Amygdala (tissue), 56 donors: Measurements from ENCODE around the gene DHRS13.
"Not testable (repeated sequence)": the region's sequence is repeated elsewhere in the genome, so short reads cannot be mapped to it uniquely, and the experiment has no call there.

Experiments
- DNase-seq, 56 donors: peaks; one replicate each; lab custom pipeline; 2025; lab: John Stamatoyannopoulos, UW

The DHRS13 gene

DNA sequence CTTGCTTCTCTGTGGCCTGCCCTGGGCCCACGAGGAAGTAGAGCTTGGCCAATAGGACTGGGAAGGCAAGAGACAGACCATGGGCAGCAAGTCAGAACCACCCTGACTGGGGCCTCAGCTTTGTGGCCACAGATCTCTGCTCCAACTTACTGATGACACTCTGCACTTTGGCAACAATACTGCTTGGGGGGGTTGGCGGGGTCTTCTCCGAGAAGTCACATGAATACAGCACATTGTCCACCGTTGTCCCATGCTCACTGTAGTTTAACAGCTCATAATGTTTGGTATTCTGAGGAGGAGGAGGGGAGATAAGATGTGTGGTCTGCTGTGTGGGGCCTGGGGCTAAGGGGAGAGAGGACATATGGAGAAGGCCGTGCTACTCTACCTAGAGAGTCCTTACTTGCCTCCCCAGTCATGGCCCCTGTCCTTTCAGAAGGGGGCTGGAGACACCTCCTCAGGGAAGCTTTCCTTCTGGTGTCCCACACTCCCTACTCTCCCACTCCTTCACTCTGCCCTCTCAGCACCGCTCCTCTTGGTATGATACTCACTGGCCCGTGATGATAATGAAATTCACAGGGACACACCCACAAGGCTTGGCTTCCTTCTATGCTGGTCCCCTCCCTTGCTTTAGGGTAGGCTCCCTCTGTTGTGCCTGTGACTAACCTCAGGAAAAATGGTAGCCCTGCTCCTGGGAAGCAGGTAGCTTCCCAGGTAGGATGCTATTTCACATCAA is 4.0 kb upstream of the DHRS13 start:
- peak in 8 of 56 donors; percentile 27 to 57 (median 40) for DNase-seq

DNA sequence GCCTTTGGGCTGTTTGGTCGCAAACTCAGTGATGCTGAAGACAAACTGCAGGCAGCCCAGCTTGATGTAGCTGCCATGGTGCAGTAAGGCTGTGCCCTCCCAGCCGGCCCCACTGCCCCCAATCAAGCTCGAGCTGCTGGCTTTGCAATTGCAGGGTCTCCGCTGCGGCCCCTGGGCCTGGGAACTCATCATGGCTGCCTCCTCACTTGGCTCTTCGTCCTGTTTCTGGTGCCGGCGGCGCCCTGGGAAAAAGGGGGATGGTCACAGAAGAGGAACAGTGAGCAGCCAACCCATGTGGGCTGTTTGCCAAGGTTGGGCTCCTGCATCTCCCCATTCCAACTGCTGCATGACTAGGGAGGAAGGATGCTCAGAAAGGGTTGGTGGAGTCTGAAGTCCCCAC is 3.4 kb upstream of the DHRS13 start:
- DNase-seq = peak in 10 of 56 donors; percentile 15 to 57 (median 28)

DNA sequence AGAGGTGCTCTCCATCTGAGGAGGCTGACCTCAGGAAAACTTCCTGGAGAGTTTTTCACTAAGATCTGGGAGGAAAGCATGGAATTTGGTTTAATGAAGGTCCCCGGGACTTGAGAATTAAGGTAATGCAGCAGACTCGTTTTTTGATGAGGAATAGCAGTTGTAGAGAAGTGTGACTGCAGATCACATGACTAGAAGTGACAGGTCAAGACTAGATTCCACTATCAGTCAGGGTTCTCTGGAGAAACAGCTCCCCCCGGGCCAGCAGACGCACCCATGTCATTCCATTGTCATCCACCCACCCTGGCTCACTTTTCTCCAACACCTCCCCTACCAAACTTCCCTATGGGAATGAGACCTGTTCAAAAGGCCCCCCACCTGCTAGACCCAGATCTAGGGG is 1.9 kb upstream of the DHRS13 start:
- no peak for DNase-seq

DNA sequence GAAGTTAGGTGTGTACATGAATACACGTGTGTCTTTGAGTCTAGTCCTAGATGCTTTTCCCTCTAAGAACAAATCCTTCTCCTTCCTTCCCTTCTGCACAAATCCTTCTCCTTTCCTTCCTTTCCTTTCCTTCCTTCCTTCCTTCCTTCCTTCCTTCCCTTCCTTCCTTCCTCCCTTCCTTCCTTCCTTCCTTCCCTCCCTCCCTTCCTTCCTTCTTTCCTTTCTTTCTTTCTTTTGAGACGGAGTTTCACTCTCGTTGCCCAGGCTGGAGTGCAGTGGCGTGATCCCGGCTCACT is 615 bp upstream of the DHRS13 start:
- DNase-seq = not testable (repeated sequence)

DNA sequence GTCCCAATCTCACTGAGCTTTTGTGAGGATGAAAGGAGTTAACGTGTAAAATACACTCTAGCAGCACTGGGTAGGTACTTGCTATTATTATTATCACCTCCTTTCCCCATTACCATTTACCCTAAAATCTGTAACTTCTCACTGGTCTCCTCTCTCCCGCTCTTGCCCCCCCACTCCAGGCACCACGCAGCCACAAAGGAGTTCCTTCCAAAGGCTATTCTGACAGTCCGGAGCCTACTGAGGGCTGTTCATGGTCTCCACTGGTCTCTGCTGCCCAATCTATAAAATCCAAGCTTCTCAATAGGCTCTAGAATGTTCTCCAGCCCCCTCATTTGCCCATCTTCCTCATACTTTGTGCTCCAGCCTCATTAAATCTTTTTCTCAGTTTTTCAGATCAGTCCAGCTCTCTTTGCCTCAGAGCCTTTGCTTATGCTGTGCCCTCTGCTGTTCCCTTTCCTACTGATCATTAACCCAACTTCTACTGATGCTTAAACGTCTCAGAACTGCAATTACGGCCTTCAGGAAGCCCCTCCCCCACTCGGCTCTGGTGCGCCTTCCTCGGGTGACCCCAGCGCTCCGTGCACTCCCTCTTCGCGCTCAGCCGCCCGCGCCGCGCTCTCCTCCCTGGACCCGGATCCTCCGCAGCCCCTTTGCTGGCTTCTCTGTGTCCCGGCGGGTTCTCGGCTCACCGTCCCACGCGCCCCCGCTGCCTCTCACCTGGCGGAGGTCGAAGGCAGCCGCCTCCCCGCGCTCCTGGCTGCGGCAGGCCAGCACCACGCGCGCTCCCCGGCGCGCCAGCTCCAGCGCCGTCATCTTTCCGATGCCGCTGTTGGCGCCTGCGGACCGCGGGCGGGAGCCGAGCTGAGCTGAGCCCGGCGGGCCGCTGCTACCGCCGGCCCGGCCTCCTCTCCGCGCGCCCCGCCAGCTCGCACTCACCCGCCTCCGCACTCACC is 737 bp downstream of the DHRS13 start:
- DNase-seq = peak in 6 of 56 donors; percentile 26 to 66 (median 58)

DNA sequence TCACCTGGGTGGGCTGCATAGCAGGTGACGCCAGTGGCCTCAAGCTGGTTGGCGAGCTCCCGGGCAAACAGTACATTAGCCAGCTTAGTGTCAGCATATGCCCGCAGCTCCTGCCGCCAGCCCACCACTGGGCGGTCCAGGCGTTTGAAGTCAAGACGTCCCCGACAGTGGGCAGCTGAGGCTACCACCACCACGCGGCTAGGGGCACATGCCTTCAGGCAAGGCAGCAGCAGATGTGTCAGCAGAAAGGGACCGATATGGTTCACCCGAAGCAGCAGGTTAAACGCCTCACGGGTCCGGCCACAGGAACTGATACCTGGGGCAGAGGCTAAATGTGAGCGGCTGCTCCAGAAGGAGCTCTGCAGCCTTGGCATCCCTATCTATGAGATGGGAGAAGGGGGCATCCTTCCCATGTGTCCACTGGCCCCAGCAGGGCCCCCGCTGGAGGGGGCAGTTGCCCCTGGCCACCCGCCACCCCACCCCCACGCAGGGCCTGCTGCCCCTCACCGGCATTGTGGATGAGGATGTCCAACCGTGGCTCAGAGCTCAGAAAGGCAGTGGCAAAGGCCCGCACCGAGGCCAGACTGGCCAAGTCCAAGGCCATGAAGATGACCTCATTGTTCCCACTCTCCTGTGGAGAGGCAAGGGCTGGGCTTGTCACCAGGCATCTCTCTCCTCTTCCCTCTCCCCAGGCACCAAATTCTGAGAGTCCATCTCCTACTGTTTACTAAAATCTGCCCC is 1.7 kb downstream of the DHRS13 start:
- no peak for DNase-seq

DNA sequence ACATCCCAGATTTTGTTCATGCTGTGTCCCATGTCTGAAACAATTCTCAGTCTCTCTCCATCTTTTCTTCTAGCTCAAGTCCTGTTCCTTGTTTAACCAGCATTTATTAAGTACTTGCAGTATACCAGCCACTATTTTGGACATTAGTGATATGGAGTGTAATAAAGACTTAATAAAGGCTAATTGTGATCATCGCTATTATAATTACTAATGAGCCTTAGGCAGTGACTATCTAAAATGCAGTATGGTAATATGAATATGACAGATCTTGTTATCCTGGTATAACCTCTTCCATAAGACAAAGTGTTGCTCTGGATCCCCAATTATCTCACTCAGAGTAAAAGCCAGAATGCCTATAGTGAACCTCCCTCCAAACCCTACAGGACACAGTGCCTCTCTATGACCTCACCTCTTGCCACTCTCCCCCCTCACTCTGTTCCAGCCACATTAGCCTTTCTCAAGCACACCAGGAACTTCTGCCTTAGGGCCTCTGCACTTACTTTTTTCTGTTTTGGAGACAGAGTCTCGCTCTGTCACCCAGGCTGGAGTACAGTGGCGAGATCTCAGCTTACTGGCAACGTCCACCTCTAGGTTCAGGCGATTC is 3.6 kb downstream of the DHRS13 start:
- no peak for DNase-seq

DNA sequence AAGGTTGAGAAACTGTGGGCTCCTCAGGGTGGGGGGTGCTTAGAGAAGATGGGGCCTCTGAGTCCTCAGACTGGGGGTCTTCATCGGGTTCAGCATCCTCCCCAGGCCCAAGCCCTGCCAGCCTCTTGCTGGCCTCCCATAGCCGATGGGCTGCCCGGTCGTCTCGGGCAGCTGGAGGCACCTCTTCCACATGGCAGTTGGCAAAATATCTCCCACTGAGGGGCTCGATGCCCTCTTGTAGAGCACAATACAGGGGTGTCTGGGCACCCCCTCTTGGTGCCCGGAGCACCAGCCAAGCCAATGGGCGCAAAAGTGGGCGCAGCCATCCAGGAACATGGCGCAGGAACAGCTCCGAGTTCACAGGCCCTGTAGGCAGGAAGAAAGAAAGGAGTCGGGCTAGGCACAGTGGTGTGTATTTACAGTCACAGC is 4.3 kb downstream of the DHRS13 start:
- DNase-seq = no peak

DNA sequence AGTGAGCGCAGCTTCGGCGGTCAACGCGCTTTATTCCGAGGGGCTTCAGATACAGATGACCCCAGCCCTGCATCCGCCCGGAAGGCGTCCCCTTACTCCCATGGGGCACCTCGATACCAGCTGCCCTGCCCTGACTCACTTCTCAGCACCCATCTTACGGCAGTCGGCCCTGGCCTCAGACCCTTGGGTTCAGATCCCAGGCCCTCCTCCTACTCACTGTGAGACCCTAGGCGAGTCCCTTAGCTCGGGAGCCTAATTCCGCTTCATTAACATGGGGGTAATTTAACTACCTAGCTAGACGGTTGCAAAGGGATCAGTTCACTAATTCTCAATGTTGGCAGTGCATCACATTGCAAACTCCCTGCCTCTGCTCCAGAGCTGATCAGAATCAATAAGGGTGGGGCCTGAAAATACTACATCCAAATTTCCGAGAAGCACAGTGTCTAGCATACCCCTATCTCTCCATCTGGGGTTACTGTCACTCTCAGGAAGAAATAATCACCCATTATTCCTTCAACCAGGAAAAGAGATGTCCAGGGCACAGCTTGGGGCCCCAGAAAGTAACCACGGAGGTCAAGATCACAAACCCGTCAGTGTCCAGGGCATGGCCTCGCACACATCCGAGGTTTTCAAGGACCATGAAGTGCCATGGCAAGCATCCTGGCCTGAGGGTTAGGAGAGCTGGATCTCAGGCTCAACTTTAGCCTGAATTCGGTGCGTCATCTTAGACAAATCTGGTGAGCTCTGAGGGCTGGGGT is 4.9 kb downstream of the DHRS13 start:
- DNase-seq = peak in 4 of 56 donors; percentile 39 to 60 (median 46)

DNA sequence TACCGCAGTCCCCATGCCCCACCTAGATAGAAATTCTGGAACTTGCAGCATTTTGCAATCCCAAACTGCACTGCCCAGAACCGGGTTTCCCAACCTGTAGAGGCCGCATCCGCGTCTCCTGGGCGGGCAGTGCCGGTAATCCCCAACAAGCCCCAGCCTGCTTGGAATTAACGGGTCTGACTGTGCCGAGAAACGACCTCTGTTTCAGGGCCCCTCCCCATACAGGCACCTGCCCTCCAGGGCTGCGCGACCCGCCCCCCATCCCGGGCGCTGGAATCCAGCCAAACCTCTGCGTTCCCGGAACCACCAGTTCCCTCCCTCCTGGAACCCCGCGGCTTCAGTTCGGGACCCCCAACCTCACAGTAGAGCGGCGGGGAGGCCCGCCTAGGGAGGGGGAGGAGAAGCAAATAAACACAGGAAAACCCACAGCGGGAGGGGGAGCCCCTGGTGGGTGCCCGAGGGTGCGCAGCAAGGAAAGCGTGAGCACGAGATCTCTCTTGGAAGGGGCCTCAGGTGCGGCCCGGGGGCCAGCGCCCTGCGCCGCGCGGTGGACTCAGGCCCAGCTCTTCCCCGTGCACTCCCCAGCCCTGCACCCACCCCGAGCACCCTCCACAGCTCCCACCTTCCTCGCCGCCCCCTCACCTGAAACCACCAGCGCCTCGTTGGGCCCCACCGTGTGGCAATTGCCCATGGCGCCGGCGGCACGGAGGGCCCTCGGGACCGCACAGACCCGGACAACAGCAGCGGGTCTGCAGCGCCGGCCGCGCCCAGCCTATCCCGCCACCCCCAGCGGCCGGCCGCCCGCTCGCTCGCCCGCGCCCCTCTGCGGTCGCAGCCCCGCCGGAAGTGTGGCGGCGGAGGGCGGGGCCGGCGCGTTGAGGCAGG is 5.8 kb downstream of the DHRS13 start, which contains the start of gene FLOT2:
TSS of gene FLOT2 (minus strand) at position 850 of the 885 bp plus-strand sequence. CDS start at position 691, 159 bp downstream.
- peak in 32 of 56 donors; percentile 24 to 74 (median 49) for DNase-seq

DNA sequence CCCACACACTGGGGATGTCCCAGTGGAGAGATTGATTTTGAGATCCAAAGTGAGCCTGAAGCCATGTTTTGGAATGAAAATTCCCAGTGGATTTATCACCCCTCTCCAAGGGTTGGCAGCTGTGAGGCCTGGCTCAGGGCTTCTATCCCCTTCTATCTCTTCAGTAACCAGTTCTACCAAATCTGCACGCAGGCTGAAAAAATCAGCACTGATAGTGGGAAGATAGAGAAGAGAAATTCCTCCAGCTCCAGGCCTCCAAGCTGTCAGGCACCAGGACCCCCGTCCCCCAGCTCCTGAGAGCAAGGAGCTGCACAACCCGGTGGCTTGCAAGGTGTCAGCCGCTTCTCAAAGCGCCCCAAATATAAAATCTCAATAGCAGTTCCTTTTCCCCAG is 6.4 kb downstream of the DHRS13 start:
- peak in 1 of 56 donors; percentile 17 for DNase-seq

DNA sequence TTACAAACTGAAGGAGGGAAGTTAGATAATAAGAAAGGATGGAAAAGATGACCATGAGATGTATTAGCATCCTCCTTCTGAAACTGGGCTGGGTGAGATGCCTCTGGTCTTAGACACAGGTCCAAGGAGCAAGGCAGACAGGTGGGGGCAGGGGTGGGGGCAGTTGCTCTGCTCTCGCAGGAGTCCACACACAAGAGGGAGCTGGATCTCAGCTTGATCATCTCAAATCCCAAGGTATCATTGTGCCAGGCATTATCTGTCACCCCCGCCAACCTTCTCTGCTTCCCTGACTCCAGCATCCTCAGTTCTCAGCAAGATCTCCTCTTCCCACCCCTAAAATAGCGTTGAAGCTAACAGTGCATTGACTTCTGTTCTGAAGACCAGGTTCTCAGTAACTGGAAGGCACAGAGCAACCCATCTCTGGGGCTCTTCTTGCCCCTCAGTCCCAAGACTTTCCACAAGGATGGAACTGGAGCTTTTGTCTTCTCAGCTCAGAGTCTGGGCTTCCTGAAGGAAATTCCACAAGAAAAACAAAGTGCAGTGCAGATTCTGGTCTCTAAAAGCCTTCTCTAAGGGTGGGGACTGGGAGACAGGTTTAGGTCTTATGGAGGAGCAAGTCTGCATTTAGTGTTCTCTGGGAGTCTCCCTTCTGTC is 7.0 kb downstream of the DHRS13 start:
- no peak for DNase-seq

DNA sequence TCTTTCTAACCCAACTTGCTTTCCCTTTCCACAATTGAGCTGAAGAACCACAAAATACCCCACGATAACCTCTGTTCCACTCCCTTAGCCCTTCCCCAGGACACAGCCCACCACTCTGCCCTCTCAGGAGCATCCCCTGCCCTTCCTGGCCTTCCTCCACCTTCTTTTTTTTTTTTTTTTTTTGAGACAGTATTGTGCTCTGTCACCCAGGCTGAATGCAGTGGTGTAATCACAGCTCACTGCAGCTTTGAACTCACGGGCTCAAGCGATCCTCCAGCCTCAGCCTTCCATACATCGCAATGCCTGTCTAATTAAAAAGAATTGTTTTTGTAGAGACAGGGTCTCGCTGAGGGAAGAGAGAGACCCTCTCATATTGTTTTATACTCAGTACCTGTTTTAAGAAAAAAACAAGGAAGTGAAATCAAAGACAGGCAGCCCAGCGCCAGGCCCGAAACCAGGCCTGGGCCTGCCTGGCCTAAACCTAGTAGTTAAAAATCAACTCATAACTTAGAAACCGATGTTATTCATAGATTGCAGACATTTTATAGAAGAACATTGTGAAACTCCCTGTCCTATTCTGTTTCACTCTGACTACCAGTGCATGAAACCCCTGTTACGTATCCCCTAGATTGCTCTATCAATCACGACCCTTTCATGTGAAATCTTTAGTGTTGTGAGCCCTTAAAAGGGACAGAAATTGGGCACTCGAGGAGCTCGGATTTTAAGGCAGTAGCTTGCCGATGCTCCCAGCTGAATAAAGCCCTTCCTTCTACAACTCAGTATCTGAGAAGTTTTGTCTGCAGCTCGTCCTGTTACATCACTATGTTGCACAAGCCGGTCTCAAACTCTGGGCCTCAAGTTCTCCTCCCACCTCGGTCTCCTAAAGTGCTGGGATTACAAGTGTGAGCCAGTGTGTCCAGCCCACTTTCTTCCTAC is 9.4 kb downstream of the DHRS13 start:
- DNase-seq = not testable (repeated sequence)

DNA sequence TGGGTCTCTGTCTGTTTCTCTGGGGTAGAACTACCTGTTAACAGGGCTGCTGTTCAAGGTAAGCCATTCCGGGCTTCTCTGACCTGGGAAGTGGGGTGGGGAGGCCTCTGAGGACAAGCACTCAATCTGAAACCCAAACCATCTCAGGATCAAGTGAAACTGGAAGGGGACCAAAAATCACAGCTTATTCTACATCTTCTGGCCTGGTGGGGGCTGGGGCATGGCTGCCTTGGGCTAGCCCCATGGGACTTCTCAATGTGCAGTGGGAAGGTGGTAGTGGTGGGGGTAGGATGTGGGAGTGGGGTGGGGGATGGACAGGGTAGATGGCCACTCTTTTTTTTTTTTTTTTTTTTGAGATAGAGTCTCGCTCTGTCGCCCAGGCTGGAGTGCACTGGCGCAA is 10.9 kb downstream of the DHRS13 start:
- DNase-seq = no peak

DNA sequence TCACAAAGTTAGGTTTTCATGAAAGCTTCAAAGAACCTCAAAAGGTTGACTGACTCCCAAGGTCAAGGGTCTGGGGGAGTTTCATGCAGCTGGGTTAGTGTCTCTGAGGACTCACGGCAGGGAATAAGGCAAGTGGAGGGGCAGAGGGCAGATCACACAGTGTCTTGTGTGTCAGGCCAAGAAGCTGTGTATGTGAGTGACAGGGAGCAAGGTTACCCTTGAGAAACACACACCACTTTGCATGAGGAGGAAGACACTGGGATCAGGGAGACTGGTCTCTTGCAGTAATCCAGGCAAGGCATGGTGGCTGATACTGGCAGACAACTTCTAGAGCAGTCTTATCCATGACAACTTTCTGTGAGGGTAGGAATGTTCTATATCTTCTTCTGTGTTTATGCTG is 11.7 kb downstream of the DHRS13 start:
- no peak for DNase-seq

DNA sequence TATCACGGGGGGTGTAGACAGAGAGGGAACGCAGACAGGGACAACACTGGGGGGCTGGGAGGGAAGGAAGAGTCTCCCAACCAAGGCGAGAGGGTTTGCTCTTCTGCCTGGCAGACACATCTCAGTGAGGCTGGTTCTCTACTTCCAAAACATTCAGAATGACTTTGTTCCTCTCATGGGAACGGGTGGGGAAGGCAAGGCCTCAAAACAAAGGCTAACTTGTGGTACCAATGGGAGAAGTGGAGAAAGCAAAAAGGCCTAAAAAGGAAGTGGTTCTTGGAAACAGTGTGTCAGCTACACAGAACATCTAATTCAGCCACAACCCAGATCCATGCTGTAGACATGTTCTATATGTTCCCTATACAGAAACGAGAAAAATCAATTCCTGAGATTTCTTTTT is 12.9 kb downstream of the DHRS13 start:
- DNase-seq = no peak

DNA sequence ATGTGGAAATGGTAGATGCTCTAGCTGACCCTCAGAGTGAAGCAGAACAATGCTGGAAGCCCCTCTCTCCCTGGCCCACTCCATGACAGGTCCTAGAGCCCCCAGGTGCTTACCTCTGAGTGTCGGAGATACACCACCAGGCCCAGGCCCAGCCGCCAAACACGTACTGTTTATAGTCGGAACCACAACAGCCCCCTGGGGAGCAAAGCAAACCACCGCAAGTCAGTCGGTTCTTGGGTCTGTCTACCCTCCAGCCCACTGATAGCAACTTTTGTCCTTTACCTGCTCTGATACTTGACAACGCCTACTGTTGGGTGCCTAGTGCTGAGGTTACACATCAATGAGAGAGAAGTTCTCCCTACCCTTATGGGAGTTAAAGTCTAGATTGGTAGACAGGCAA is 14.0 kb downstream of the DHRS13 start:
- DNase-seq = no peak
